Measurements from ENCODE around the gene TSSK6.

TSSK6 gene

DNA sequence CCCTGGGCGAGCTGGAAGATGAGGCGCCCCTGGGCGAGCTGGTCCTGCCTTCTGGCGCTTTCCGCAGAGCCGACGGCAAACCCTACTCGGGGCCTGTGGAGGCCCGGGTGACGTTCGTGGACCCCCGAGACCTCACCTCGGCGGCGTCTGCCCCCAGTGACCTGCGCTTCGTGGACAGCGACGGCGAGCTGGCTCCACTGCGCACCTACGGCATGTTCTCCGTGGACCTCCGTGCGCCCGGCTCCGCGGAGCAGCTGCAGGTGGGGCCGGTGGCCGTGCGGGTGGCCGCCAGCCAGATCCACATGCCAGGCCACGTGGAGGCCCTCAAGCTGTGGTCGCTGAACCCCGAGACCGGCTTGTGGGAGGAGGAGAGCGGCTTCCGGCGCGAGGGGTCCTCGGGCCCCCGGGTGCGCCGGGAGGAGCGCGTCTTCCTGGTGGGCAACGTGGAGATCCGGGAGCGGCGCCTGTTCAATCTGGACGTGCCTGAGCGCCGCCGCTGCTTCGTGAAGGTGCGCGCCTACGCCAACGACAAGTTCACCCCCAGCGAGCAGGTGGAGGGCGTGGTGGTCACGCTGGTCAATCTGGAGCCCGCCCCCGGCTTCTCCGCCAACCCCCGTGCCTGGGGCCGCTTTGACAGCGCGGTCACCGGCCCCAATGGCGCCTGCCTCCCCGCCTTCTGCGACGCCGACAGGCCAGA, 29.1 kb upstream of the TSSK6 start:
- DNase-seq: no peak

DNA sequence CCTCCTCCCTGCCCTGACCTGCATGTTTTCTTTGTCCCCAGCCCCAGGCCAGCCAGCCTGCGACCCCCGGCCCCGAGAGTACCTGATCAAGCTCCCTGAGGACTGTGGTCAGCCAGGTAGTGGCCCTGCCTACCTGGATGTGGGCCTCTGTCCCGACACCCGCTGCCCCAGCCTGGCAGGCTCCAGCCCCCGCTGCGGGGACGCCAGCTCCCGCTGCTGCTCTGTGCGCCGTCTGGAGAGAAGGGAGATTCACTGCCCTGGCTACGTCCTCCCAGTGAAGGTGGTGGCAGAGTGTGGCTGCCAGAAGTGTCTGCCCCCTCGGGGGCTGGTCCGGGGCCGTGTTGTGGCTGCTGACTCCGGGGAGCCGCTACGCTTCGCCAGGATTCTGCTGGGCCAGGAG, 28.3 kb upstream of the TSSK6 start:
- DNase-seq: no peak

DNA sequence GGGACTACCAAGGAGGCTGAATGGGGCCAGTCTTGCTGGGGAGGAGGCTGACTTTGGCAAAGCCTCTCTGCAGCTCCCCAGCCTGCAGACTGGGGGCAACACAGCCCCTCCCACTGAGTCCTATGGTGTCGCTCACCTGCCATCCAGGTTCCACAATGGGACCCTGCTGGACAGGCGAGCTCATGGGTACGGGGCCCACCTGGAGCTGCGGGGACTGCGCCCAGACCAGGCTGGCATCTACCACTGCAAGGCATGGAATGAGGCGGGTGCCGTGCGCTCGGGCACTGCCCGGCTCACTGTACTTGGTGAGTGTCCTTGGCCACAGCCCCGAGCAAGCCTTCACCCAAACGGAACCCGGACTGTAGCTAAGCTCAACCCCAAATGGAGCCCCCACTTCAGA, 27.8 kb upstream of the TSSK6 start:
- no peak for DNase-seq

DNA sequence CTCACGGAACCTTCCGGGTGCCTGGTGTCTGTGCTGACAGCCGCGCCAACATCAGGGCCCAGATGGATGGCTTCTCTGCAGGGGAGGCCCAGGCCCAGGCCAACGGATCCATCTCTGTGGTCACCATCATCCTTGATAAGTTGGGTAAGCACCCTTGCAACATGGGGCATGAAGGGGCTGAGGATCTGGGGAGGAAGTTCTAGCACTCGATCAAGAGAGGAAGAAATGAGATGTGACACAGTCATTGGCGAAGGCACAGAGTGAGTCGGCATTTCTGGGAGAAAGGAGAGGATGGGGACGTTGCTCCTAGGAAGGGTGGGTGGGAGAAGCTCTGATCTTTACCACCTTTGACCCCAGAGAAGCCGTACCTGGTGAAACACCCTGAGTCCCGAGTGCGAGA, 27.2 kb upstream of the TSSK6 start:
- no peak for DNase-seq

DNA sequence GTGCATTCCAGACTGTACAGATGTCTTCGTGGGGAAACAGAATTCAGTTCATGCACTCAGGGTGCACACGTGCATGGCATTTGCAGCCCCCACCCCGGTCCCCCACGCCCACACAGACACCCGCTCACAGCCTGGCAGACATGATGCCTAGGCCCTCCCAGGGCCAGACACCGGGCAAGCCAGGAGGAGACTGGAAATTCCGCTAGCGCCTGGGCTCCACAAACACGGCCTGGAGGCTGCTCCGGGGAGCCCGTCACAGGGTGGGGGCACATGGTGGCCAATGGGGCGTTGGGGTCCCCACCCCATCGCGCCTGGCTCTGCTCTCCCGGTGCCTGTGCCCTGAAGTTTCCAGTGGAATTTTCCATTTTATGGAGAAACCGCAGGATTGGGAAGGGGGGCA, 26.3 kb upstream of the TSSK6 start:
- no peak for DNase-seq

DNA sequence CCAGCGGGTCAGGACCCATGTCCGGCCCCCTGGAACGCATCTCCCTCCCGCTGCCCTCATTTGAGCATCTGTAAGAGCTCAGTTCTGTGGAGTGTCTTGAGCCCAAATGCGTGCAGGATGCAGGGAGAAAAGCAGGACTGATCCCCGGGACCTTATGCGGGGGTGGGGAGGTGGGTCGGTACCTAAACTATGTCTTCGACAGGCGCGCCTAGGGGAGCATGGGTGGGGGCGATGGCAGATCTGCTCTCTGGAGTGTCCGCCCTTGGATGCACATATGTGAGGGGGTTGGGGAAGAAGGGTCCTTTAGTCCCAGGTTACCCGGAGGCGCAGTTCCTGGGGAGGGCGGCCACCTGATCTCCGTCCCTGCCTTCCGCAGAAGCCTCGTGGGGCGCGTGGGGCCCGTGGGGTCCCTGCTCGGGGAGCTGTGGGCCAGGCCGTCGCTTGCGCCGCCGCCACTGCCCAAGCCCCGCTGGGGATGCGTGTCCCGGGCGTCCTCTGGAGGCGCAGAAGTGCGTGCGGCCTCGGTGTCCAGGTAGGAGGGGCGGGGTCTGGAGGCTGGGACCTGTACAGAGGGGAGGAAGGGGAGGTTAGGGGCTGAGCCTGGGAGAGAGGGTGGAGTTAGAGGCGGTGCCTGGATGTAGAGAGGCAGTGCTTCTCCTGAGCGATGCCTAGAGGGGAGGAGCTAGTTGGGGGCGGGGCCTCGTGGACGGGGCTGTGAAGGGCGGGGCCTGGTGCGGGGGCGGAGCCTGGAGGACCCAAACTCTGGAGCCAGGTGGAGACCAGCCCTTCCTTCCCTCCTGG, 25.6 kb upstream of the TSSK6 start:
- DNase-seq: no peak

DNA sequence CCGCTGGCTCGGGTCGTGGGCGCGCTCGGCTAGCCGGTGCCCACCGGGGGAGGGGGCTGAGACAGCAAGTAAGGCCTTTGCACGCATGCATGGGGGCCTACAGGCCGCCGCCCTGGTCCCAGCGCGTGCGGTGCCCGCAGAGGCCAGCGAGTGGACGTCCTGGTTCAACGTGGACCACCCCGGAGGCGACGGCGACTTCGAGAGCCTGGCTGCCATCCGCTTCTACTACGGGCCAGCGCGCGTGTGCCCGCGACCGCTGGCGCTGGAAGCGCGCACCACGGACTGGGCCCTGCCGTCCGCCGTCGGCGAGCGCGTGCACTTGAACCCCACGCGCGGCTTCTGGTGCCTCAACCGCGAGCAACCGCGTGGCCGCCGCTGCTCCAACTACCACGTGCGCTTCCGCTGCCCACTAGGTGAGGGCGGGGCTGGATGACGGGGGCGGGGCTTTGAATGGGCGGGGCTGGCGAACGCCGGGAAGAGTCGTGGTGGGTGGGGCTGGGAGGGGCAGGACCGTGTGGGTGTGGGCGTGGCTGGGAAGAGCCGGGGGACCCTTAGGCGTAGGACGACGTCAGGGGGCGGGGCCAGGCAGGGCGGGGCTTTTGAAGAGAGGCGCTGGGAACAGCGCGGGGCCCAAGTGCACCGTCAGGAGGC, 24.8 kb upstream of the TSSK6 start:
- no peak for DNase-seq

DNA sequence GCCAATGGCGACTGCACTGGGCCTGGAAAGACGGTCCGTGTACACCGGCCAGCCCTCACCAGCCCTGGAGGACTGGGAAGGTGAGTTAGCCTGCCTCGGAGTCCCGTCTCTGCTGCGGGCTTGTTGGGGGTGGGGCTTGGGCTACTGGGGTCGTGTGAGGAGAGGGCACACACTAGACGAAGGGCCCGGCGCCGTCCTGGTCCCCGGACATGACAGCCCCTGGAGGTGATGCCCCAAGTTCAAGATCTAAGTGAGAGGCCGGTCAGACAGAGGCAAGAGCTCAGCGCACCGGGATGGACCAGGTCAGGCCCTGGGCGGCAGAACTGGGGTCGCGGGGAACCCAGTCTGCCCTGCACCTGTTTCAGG, 24.3 kb upstream of the TSSK6 start:
- DNase-seq: no peak

DNA sequence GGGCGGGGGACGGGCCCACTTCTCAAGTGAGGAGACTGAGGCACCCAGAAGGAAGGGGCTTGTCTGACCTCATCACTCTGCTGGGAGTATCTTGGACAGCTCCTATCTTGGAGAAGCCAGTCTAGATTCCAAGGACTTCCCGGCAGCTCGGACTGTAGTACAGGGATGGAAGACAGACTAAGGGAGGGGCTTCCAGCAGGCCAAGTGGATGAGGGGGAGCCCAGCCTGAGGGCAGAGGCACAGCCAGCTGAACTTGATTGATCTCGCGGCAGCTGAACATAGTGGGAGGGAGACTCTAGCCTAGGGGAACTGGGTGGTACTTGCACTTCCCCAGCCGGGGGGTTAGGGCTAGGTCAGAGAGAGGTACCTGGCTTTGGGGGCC, 23.4 kb upstream of the TSSK6 start:
- no peak for DNase-seq

DNA sequence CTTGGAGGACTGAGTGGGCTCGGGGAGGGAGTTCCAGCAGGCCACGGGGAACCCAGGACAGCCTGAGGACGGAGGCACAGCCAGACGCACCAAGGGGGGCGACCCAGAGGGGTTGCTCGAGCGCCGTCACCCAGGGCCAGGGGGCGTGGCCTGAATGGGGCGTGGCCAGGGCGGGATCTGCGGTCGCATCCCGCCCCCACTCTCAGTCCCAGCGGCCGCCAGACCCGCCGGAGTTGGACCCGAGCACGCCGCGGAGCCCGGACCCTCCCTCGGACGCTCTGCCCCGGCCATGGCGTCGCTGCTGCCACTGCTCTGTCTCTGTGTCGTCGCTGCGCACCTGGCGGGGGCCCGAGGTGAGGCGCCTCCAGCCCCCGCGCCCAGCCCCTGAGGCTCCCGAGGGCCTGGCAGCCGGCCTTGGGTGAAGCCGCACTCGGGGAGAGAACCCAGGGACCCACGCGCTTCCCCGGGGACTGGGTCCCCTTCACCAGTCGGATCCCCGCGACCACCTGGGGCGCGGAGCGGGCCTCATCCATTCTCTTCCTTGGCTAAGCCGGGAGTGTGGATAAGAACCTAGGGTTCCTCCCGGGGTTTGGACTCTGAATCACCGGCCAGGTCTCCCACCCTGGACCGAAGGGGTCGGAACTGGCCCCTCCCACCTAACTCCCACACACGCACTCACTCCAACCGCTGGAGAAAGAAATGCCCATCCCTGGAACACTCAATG, 22.9 kb upstream of the TSSK6 start, which contains the start of gene CILP2:
Gene CILP2, plus strand, starts transcription at position 205 of the 724 bp plus-strand sequence. Its CDS starts 85 bp downstream, at position 290.
- no peak for DNase-seq

DNA sequence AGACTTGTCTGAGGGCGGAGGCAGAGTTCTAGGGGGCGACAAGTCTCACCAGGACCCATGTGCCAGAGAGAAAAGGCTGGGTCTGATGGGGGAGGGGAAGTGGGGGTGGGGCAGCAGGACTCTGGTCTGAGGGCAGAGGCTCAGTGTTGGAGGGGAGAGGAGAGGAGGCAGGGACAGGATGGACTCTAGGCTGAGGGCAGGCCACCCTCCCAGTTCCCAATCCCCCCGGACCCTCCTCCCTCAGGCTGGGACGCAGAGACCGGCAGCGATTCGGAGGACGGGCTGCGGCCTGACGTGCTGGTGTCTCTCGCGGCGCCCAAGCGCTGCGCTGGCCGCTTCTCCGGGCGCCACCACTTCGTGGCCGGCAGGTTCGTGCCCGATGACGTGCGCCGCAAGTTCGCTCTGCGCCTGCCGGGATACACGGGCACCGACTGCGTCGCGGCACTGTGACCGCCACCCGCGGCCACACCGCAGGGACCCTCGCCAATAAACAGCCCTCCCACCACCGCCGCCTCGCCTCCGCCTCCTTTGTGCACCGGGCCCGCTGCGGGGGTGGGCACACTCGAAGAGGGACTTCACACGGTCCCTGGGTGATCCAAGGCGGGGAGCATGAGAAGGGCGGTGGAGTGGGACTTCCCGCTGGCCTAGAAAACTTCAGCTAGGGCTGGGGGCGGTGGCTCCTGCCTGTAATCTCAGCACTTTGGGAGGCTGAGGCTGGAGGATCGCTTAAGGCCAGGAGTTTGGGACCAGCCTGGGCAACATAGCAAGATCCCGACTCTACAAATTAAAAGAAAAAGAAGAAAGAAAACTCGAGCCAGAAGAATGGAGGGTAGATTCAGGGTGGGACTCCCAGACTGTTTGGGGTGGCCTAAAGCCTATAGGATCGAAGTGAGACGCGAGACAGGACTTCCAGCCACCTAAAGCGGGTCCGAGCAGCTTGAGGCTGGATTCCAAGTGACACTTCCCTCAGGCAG, 22.0 kb upstream of the TSSK6 start:
- DNase-seq: no peak

DNA sequence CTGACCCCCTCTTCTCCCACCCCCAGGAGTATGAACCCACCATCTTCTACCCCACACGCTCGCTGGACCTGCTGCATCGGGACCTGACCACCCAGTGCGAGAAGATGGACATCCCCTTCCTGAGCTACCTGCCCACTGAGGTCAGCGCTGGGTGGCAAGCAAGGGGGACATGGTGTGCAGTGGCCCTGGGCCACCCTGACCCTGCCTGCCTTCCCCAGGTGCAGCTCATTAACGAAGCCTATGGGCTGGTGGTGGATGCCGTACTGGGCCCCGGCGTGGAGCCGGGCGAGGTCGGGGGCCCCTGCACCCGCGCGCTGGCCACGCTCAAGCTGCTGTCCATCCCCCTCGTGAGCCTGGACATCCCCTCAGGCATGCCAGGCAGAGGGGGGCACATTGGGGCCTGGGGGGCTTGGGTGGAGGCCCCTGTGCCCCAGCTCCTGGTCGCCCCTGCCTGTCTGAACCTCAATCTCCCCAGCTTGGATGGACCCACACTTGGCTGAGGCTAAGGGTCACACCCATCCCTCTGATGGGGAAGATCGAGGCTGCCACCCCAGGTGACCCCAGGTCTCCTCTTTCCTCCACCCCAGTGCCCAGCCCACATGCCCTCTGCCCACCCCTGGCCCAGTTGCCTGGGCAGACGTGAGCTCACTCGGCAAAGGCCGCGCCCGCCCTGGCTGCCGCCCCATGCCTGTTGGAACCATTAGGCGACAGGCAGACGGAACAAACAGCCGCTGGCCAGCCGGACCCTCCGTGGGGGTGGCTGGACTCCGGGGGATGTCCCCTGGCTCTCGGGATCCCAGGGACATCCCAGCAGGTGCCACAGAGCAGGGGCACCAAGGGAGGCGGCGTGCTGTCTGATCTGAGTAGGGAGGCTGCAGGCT, 20.2 kb upstream of the TSSK6 start:
- no peak for DNase-seq

DNA sequence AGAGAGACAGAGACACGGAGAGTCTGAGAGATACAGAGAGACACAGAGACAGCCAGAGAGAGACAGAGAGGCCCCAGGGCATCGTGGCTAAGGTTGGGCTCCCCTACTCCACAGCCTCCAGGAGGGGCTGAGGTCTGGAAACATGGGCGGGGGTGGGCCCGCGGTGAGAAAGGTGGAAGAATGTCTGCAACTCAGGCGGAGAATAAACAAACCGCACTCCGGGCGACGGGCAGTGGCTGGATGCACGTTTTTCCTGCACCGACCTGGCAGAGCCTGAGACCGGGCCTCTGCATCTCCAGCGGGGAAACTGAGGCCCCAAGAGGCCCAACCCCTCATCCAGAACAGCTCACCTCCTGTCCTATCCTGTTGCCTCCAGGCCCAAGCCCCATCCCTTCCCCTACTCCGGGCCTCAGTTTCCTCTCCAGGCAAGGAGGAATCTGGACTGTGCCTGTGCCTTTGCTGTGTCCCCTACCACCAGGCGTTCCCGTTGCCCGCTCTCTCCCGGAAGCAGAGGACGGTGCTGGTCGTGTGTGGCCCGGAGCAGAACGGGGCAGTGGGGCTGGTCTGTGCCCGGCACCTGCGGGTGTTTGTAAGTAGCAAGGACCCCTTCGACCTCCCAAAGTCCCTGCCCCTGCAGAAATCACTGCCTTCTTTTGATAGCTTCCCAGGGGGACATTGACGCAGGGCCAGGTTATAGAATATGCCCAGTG, 19.4 kb upstream of the TSSK6 start:
- no peak for DNase-seq

DNA sequence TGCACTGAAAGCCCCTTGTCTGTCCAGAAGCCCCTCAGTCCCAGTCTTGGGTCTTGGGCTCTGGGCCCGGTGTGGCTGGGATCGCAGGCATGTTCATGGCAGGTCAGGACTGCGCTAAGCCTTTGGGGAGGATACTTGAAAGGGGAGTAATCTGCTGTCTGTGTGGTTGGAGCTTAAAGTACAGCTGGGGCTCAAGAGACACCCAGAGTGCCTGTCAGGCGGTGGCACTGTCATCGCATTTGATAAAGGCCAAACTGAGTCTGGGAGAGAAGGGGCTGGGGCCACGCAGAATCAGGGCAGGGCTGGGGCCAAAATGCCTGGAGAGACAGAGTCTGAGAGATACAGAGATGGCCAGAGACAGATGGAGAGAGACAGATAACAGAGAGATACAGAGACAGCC, 18.5 kb upstream of the TSSK6 start:
- DNase-seq: no peak

DNA sequence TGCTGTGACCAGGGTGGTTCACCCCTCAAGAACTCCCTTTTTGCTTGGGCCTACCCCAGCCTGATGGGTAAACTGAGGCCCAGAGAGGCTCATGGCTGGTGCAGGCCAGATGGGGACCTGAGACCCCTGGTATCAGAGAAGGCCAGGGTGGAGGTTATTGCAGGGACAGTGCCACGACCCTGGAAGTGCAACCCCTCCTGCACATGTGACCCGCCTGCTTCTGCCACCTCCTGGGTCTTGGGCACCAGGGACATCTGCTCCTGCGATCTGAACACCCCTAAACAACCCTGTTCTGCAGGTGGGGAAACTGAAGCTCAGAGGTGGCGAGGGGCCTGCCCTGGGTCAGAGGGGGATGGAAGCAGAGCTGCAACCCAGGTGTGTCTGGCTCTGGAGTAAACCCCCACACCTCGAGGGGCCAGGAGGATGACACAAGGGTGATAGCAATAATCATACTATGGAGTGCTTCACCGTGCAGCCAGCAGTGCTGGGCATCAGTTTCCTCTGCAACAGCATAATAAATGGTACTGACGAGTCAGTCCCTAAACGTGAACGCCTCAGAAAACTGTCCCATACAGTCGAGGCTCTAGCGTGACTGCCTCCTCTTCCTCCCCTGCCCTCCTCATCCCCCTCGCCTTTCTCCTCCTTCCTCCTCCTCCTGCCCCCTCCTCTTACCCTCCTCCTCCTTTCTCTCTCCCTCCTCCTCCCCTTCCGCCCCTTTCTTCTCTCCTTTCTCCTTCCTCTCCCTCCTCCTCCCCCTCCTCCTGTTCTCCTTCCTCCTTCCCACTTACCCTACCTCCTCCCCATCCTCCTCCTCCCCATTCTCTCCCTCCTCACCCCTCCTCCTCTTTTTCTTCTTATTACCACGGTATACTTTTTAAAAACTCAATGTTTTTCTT, 17.7 kb upstream of the TSSK6 start:
- no peak for DNase-seq

DNA sequence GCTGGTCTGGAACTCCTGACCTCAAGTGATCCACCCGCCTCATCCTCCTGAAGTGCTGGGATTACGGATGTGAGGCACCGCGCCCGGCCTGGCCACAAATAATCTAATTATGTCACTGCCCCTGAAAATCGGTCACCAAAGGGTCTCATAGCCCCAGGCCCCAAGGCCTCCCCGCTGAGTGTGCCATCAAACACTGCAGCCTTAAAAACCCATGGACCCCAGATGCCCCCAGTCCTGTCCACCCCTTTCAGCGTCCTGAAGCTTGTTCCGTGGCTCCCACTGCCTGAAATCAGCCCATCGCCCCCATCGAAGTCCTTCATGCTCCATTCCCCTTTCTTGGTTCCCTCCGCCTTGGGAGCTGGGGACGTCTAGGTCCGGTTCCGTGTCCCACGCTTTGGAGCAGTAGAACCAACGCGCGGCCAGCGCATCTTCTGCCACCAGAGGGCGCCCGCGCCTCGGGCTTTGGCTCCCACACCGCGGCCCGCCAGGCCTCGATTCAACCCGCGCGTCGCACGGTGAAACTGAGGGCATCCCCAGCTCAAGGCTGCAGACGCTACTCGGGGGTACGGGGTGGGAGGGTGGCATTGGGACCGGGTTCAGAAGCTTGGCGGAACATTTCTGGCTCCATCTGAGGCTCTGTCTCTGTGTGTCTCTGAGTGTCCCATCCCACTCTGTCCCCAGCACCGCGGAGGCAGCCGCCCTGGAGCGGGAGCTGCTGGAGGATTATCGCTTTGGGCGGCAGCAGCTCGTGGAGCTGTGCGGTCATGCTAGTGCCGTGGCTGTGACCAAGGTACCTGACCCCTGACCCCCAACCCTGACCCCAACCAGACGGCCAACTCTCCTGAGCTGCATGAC, 16.8 kb upstream of the TSSK6 start:
- no peak for DNase-seq

DNA sequence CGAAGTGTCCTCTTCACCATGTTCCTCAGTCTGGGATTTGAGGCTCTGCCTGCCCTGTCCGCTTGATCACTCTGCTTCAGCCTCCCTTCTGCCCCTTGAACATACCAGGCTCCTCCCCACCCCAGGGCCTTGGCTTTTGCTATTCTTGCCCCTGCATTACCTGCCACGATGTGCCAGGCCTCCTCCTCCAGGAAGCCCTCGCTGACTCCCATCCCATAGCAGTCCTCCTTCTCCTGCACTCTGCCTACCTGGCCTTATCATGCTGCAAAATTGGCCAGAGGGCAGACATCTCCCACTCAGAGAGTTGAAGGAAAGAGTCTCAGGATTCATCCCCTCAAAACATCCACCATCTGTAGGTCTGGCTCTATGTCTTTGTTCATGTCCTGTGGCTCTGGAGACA, 15.5 kb upstream of the TSSK6 start:
- no peak for DNase-seq

DNA sequence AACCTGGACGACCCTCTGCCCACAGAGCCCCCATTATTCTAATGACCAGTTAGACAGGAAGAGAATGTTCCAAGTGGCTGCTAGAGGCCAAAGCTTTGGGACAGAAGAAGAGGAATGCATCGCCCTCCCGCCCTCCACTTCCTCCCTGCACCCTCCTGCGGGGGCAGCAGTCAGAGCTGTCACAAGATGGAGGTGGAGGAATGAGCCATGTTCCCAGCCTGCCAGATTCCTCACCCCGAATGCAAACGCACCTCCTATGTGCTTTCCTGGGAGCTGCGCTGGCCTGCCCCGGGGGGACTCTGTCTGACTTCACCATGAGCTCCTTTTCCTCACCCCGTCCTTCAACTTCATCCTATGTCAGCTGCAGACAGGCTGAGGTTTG, 15.1 kb upstream of the TSSK6 start:
- DNase-seq: no peak

Data from KG1 (cell line).